ENCODE results near the gene HMGCS2.

DNA sequence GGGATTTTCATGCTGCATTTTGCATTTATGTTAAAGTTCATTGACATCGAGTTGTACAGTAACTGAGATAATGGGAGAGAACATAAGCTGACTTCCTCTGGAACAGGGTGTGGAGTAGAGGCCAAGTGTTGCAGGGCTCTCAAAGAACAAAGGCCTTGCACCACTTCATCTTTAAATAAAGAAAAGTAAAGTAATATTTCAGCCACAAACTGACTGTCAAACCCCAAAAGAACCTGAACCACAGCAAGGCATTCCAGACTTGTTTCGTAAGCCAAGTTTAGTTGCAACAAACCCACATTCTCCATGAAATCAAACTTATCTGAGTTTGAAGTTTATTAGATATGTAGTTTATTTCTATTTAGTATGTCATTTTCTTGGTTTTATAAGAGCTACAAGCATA lies 19.1 kb upstream of the HMGCS2 start:
- TF ChIP-seq, protein P1, sequence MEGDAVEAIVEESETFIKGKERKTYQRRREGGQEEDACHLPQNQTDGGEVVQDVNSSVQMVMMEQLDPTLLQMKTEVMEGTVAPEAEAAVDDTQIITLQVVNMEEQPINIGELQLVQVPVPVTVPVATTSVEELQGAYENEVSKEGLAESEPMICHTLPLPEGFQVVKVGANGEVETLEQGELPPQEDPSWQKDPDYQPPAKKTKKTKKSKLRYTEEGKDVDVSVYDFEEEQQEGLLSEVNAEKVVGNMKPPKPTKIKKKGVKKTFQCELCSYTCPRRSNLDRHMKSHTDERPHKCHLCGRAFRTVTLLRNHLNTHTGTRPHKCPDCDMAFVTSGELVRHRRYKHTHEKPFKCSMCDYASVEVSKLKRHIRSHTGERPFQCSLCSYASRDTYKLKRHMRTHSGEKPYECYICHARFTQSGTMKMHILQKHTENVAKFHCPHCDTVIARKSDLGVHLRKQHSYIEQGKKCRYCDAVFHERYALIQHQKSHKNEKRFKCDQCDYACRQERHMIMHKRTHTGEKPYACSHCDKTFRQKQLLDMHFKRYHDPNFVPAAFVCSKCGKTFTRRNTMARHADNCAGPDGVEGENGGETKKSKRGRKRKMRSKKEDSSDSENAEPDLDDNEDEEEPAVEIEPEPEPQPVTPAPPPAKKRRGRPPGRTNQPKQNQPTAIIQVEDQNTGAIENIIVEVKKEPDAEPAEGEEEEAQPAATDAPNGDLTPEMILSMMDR (conservative IDR thresholded peaks at IDR 0.05), result no peak
- no peak for TF ChIP-seq EZH2 (IDR thresholded peaks at IDR 0.05; ENCODE audit: low read depth)
